ENCODE data around the gene NOL4L.
A peak's percentile ranks its signal among the peaks of the same experiment; 100 is the strongest.

The NOL4L gene

DNA sequence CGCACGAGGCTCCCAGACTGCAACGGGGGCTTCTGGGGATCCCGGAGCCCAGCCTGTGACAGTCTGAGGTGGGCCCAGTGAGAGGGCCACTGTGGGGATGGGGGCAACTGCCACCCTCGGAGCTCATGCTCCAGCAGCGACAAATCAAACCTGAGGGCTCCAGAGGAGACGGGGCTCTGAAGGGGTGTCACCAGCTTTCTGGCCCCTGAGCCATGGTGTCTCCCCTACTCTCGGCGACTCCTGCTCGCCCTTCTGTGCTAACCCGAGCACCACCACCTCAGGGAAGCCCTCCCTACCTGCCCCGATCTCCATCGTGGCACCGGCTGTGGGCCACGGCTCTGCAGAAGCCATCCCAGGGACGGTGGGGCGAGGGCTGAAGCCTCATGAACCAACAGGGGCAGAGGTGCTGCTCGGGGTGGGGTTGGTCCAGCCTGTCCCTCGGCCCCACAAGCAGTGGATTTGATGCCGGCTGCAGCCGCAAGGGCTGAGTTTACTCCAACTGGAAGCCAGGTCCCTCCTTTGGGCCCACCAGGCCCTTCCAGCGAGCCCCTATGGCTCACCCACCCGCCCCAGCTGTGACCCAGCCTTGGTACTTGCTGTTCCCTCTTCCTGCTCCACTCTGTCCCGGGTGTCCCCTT is 124.3 kb downstream of the NOL4L start:
- TF ChIP-seq, protein P1, sequence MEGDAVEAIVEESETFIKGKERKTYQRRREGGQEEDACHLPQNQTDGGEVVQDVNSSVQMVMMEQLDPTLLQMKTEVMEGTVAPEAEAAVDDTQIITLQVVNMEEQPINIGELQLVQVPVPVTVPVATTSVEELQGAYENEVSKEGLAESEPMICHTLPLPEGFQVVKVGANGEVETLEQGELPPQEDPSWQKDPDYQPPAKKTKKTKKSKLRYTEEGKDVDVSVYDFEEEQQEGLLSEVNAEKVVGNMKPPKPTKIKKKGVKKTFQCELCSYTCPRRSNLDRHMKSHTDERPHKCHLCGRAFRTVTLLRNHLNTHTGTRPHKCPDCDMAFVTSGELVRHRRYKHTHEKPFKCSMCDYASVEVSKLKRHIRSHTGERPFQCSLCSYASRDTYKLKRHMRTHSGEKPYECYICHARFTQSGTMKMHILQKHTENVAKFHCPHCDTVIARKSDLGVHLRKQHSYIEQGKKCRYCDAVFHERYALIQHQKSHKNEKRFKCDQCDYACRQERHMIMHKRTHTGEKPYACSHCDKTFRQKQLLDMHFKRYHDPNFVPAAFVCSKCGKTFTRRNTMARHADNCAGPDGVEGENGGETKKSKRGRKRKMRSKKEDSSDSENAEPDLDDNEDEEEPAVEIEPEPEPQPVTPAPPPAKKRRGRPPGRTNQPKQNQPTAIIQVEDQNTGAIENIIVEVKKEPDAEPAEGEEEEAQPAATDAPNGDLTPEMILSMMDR (conservative IDR thresholded peaks at IDR 0.05; ENCODE audit: low read depth, low read length): no peak
- no peak for DNase-seq (ENCODE audit: low read depth)
- no peak overlapping the region for H3K4me3 ChIP-seq (ENCODE audit: low read length)

- no peak overlapping the region for H3K4me3 ChIP-seq (ENCODE audit: low read length)
- DNase-seq (ENCODE audit: low read depth): no peak
- TF ChIP-seq, protein P1 (conservative IDR thresholded peaks at IDR 0.05; ENCODE audit: low read depth, low read length): no peak
Observed at GRCh38 chr20:32460231-32460630, 124.9 kb downstream of the NOL4L start.

GRCh38 chr20:32458837-32459220 is 126.3 kb downstream of the NOL4L start:
- H3K4me3 ChIP-seq (ENCODE audit: low read length): no peak overlapping the region
- TF ChIP-seq, protein P1 (conservative IDR thresholded peaks at IDR 0.05; ENCODE audit: low read depth, low read length): no peak
- no peak for DNase-seq (ENCODE audit: low read depth)

- DNase-seq (ENCODE audit: low read depth): no peak
- TF ChIP-seq, protein P1 (conservative IDR thresholded peaks at IDR 0.05; ENCODE audit: low read depth, low read length): no peak
- no peak overlapping the region for H3K4me3 ChIP-seq (ENCODE audit: low read length)
Observed at GRCh38 chr20:32458061-32458836, 126.9 kb downstream of the NOL4L start.

GRCh38 chr20:32457479-32457986 is 127.6 kb downstream of the NOL4L start:
- DNase-seq (ENCODE audit: low read depth): peak; percentile 86
- TF ChIP-seq, protein P1 (conservative IDR thresholded peaks at IDR 0.05; ENCODE audit: low read depth, low read length): no peak
- H3K4me3 ChIP-seq (ENCODE audit: low read length): peak overlapping the region; percentile 36

GRCh38 chr20:32456869-32457478 is 128.2 kb downstream of the NOL4L start:
- H3K4me3 ChIP-seq (ENCODE audit: low read length): peak overlapping the region; percentile 36
- TF ChIP-seq, protein P1 (conservative IDR thresholded peaks at IDR 0.05; ENCODE audit: low read depth, low read length): peak; percentile 68
- peak; percentile 61 for DNase-seq (ENCODE audit: low read depth)
